HL-60 (cell line): ENCODE results near the gene ATP5PO.

Source experiments
- GABPA ChIP-seq: IDR thresholded peaks from 2 replicates; pipeline ENCODE4 v1.6.1; 2012; ENCODE audit warnings: low read depth
- TF ChIP-seq, protein P1 (sequence below): IDR thresholded peaks from 2 replicates; pipeline ENCODE4 v1.6.1; 2012; ENCODE audit warnings: low read depth; ENCODE audit not compliant: insufficient replicate concordance
- TF ChIP-seq, protein P2 (sequence below): IDR thresholded peaks from one replicate; pipeline ENCODE4 v1.5.1; 2011; ENCODE audit warnings: low read length, control low read depth, inconsistent platforms; ENCODE audit not compliant: insufficient read depth

DNA sequence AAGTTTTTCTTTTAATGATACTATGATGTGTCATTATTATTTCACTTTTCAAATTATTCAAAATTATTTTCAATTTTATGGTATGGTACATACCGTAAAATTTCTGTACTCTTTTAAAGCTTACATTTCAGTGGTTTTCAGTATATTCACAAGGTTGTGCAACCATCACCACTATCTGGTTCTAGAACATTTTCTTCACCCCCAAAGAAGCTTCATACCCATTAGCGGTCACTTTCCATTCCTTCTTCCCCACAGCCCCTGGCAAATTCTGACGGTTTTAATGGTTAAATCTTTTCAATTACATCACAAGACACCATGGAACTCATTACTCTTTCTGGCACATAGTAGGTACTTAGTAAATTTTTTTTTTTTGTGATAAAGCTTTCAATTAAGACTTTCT, 22.8 kb upstream of the ATP5PO start:
- TF ChIP-seq, protein P1, sequence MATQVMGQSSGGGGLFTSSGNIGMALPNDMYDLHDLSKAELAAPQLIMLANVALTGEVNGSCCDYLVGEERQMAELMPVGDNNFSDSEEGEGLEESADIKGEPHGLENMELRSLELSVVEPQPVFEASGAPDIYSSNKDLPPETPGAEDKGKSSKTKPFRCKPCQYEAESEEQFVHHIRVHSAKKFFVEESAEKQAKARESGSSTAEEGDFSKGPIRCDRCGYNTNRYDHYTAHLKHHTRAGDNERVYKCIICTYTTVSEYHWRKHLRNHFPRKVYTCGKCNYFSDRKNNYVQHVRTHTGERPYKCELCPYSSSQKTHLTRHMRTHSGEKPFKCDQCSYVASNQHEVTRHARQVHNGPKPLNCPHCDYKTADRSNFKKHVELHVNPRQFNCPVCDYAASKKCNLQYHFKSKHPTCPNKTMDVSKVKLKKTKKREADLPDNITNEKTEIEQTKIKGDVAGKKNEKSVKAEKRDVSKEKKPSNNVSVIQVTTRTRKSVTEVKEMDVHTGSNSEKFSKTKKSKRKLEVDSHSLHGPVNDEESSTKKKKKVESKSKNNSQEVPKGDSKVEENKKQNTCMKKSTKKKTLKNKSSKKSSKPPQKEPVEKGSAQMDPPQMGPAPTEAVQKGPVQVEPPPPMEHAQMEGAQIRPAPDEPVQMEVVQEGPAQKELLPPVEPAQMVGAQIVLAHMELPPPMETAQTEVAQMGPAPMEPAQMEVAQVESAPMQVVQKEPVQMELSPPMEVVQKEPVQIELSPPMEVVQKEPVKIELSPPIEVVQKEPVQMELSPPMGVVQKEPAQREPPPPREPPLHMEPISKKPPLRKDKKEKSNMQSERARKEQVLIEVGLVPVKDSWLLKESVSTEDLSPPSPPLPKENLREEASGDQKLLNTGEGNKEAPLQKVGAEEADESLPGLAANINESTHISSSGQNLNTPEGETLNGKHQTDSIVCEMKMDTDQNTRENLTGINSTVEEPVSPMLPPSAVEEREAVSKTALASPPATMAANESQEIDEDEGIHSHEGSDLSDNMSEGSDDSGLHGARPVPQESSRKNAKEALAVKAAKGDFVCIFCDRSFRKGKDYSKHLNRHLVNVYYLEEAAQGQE: no peak
- TF ChIP-seq, protein P2, sequence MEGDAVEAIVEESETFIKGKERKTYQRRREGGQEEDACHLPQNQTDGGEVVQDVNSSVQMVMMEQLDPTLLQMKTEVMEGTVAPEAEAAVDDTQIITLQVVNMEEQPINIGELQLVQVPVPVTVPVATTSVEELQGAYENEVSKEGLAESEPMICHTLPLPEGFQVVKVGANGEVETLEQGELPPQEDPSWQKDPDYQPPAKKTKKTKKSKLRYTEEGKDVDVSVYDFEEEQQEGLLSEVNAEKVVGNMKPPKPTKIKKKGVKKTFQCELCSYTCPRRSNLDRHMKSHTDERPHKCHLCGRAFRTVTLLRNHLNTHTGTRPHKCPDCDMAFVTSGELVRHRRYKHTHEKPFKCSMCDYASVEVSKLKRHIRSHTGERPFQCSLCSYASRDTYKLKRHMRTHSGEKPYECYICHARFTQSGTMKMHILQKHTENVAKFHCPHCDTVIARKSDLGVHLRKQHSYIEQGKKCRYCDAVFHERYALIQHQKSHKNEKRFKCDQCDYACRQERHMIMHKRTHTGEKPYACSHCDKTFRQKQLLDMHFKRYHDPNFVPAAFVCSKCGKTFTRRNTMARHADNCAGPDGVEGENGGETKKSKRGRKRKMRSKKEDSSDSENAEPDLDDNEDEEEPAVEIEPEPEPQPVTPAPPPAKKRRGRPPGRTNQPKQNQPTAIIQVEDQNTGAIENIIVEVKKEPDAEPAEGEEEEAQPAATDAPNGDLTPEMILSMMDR: no peak
- TF ChIP-seq GABPA: no peak
